ENCODE data around the gene STARD13.

Gene STARD13

GRCh38 chr13:33069365-33069764, 216.2 kb downstream of the STARD13 start:
- no peak; the same call in 1 of the 2 replicates for TF ChIP-seq CTCF (IDR thresholded peaks at IDR 0.05)

- TF ChIP-seq CTCF (IDR thresholded peaks at IDR 0.05): no peak
These were observed 219.2 kb downstream of the STARD13 start for GRCh38 chr13:33066329-33066728.

GRCh38 chr13:33060815-33061214, 224.7 kb downstream of the STARD13 start:
- TF ChIP-seq CTCF (IDR thresholded peaks at IDR 0.05): no peak

GRCh38 chr13:33058776-33059327, 226.7 kb downstream of the STARD13 start:
- no peak for TF ChIP-seq CTCF (IDR thresholded peaks at IDR 0.05)

- TF ChIP-seq CTCF (IDR thresholded peaks at IDR 0.05): no peak
These were observed 228.4 kb downstream of the STARD13 start for GRCh38 chr13:33057019-33057780.

GRCh38 chr13:33053397-33054066, 232.0 kb downstream of the STARD13 start:
- no peak for TF ChIP-seq CTCF (IDR thresholded peaks at IDR 0.05)
